PC-3 (cell line): ENCODE measurements around the gene P2RY2. TPM values are rescaled to one million over a fixed set of nuclear protein-coding genes. Genes with fewer than 3 reads are reported as not detected.

Experiments
- ATAC-seq: fragments of 200-7000 bp; cut with Tn5 transposase; 2 replicates; pipeline ENCODE4 v1.9.1; 2020; ENCODE audit warnings: mild to moderate bottlenecking, moderate library complexity
- BruUV-seq: library from RNA; stranded (reverse); fragments of 400-500 nt; replicated peaks from 2 replicates; lab custom pipeline; 2021; lab: Mats Ljungman, UMichigan
- CTCF ChIA-PET: fragments of 300-600 bp; sonication (Branson Sonifier 250); formaldehyde crosslinking; loops from one replicate; lab custom pipeline; 2022; ENCODE audit warnings: antibody characterized with exemption; lab: Charles Lee
- POLR2A ChIA-PET: fragments of 300-600 bp; sonication (Branson Sonifier 250); formaldehyde crosslinking; loops from one replicate; lab custom pipeline; 2022; ENCODE audit warnings: antibody characterized with exemption; ENCODE audit not compliant: unreplicated experiment; lab: Charles Lee
- DNase-seq: peaks from one replicate; pipeline ENCODE4 v3.0.0-alpha.2; 2015
- H2AFZ ChIP-seq: fragments of 300-600 bp; sonication (generic); 2 replicates; pipeline ENCODE4 v1.6.0; 2016; ENCODE audit warnings: antibody characterized with exemption, low read length
- H3F3A ChIP-seq: fragments of 300-600 bp; sonication (generic); one replicate; pipeline ENCODE4 v1.6.0; 2017; ENCODE audit warnings: antibody characterized with exemption, low read length, control low read depth, mild to moderate bottlenecking; ENCODE audit not compliant: unreplicated experiment
- H3K27ac ChIP-seq: fragments of 300-600 bp; sonication (generic); 2 replicates; pipeline ENCODE4 v1.5.1; 2016; ENCODE audit warnings: mild to moderate bottlenecking, low read length
- H3K27me3 ChIP-seq: fragments of 300-600 bp; sonication (generic); 2 replicates; pipeline ENCODE4 v1.6.1; 2016; ENCODE audit warnings: low read length, mixed read lengths
- H3K36me3 ChIP-seq: fragments of 300-600 bp; sonication (generic); 2 replicates; pipeline ENCODE4 v1.6.1; 2016; ENCODE audit warnings: low read depth, mixed run types, low read length, mixed read lengths
- H3K4me1 ChIP-seq: fragments of 300-600 bp; sonication (generic); 2 replicates; pipeline ENCODE4 v1.5.1; 2016; ENCODE audit warnings: low read length; ENCODE audit not compliant: insufficient read depth
- H3K4me2 ChIP-seq: fragments of 300-600 bp; sonication (generic); 2 replicates; pipeline ENCODE4 v1.6.0; 2016; ENCODE audit warnings: low read length
- H3K4me3 ChIP-seq: fragments of 300-600 bp; sonication (generic); 2 replicates; pipeline ENCODE4 v1.5.1; 2016; ENCODE audit warnings: mild to moderate bottlenecking, low read length, mixed read lengths
- H3K79me2 ChIP-seq: fragments of 300-600 bp; sonication (generic); 2 replicates; pipeline ENCODE4 v1.6.1; 2017; ENCODE audit warnings: low read length, mixed read lengths
- H3K9ac ChIP-seq: fragments of 300-600 bp; sonication (generic); 2 replicates; pipeline ENCODE4 v1.6.0; 2016; ENCODE audit warnings: mild to moderate bottlenecking, low read length
- H3K9me2 ChIP-seq: fragments of 300-600 bp; sonication (generic); replicated peaks from 2 replicates; pipeline ENCODE4 v1.6.1; 2016; ENCODE audit warnings: mixed run types, low read length, mixed read lengths
- H3K9me3 ChIP-seq: fragments of 300-600 bp; sonication (generic); 2 replicates; pipeline ENCODE4 v1.6.1; 2016; ENCODE audit warnings: low read length, mixed read lengths
- H4K20me1 ChIP-seq: fragments of 300-600 bp; sonication (generic); 2 replicates; pipeline ENCODE4 v1.6.1; 2016; ENCODE audit warnings: low read length, mixed read lengths
- CTCF ChIP-seq: fragments of 300-600 bp; sonication (generic); conservative IDR thresholded peaks from 2 replicates; pipeline ENCODE4 v1.5.1; 2017; ENCODE audit warnings: antibody characterized with exemption, low read depth, mild to moderate bottlenecking, low read length
- EZH2 ChIP-seq: fragments of 300-600 bp; sonication (generic); IDR thresholded peaks from one replicate; pipeline ENCODE4 v1.6.1; 2017; ENCODE audit warnings: antibody characterized with exemption, mild to moderate bottlenecking, low read length; ENCODE audit not compliant: unreplicated experiment
- EZH2phosphoT487 ChIP-seq: fragments of 300-600 bp; sonication (generic); IDR thresholded peaks from 2 replicates; pipeline ENCODE4 v1.6.1; 2018; ENCODE audit warnings: mild to moderate bottlenecking, antibody characterized with exemption, low read length, borderline replicate concordance
- intact Hi-C: fragments of 100-400 bp; cut with micrococcal nuclease; formaldehyde crosslinking; loops from 2 replicates; pipeline ENCODE4 v1.9.0; 2023
- total RNA-seq: library from RNA; depleted of rRNA; stranded (reverse); fragments of >200 nt; gene quantifications from 2 replicates; pipeline ENCODE4 v1.2.3, GENCODE V29; 2014

P2RY2 gene
- total RNA-seq, 1 experiment from 2014 or later, result 54.8 TPM

GRCh38 chr11:73188301-73188700, 29.8 kb upstream of the P2RY2 start:
- Histone ChIP-seq H3K9me3 (no peaks in the 10 kb centered on the region), H3F3A (peaks cover 8% of the 10 kb centered on the region), H3K36me3 (no peaks in the 10 kb centered on the region), H2AFZ (no peak overlapping the region), H3K27me3 (no peaks in the 10 kb centered on the region), H3K27ac (no peak overlapping the region), H3K4me3 (no peak overlapping the region), H3K79me2 (peaks cover 8% of the 10 kb centered on the region; the same call in 1 of the 2 replicates), H3K9ac (no peak overlapping the region), H3K4me2 (no peak overlapping the region), H4K20me1 (no peaks in the 10 kb centered on the region), H3K4me1 (peaks cover 70% of the 10 kb centered on the region), H3K9me2 (no peaks in the 10 kb centered on the region)
- intact Hi-C loops, result loop anchor here (5.0 kb wide), 1 partner anchor 119 kb away; the partner anchor contains the start of gene ARHGEF17
- no peak for DNase-seq
- TF ChIP-seq EZH2phosphoT487, result no peak
- no peak for TF ChIP-seq EZH2
- TF ChIP-seq CTCF, result no peak
- ChIA-PET POLR2A (no interaction called here), CTCF (no interaction called here)
- ATAC-seq, result no peak
- BruUV-seq, result no TSS peak

GRCh38 chr11:73189315-73189714, 28.8 kb upstream of the P2RY2 start:
- intact Hi-C loops, result loop anchor here (5.0 kb wide), 1 partner anchor 118 kb away; the partner anchor contains the start of gene ARHGEF17
- ATAC-seq, result no peak
- DNase-seq, result no peak
- Histone ChIP-seq H3K79me2 (peaks cover 8% of the 10 kb centered on the region; the same call in 1 of the 2 replicates), H3K4me1 (peaks cover 75% of the 10 kb centered on the region), H3K4me3 (no peak overlapping the region), H3K36me3 (no peaks in the 10 kb centered on the region), H3K9me2 (no peaks in the 10 kb centered on the region), H4K20me1 (no peaks in the 10 kb centered on the region), H3F3A (peaks cover 16% of the 10 kb centered on the region), H2AFZ (no peak overlapping the region), H3K27me3 (no peaks in the 10 kb centered on the region), H3K4me2 (no peak overlapping the region), H3K9ac (no peak overlapping the region), H3K27ac (no peak overlapping the region), H3K9me3 (no peaks in the 10 kb centered on the region)
- CTCF ChIA-PET, result no interaction called here
- no TSS peak for BruUV-seq
- POLR2A ChIA-PET, result no interaction called here
- TF ChIP-seq CTCF (no peak), EZH2phosphoT487 (no peak), EZH2 (no peak)
